HG02870 (cell line): ENCODE results near the gene AGRP.
"Not testable (repeated sequence)": the region's sequence is repeated elsewhere in the genome, so short reads cannot be mapped to it uniquely, and the experiment has no call there.

Source experiments
- ATAC-seq: cut with Tn5 transposase; IDR thresholded peaks from one replicate; pipeline ENCODE4 v1.9.1; 2021; ENCODE audit warnings: mild to moderate bottlenecking, moderate library complexity; ENCODE audit not compliant: unreplicated experiment

AGRP gene

GRCh38 chr16:67483150-67483549 lies at the start of gene AGRP:
Gene AGRP, minus strand, starts transcription at chr16:67483547. Its CDS starts 149 bp downstream, at chr16:67483398.
- ATAC-seq, result no peak

- ATAC-seq, result no peak
These were observed 47.9 kb upstream of the AGRP start for GRCh38 chr16:67531247-67531646.

GRCh38 chr16:67530013-67530939 lies 46.9 kb upstream of the AGRP start:
- ATAC-seq, result no peak

- no peak for ATAC-seq
These were observed 46.2 kb upstream of the AGRP start for GRCh38 chr16:67529582-67530012.

GRCh38 chr16:67528870-67529581 lies 45.7 kb upstream of the AGRP start:
- ATAC-seq, result no peak

- ATAC-seq, result no peak
These were observed 45.0 kb upstream of the AGRP start, which contains the start of gene RIPOR1 for GRCh38 chr16:67528222-67528869. Gene RIPOR1, plus strand, starts transcription at chr16:67528829. Its CDS starts 9,618 bp downstream, at chr16:67538447.

GRCh38 chr16:67526149-67526791 lies 42.9 kb upstream of the AGRP start:
- ATAC-seq, result no peak

GRCh38 chr16:67525176-67525860 lies 42.0 kb upstream of the AGRP start:
- no peak for ATAC-seq

GRCh38 chr16:67521095-67521804 lies 37.9 kb upstream of the AGRP start:
- ATAC-seq, result peak; percentile 60

- ATAC-seq, result no peak
These were observed 35.9 kb upstream of the AGRP start for GRCh38 chr16:67519242-67519641.

GRCh38 chr16:67518676-67519075 lies 35.3 kb upstream of the AGRP start:
- no peak for ATAC-seq

GRCh38 chr16:67517661-67518423 lies 34.5 kb upstream of the AGRP start:
- peak; percentile 26 for ATAC-seq

- no peak for ATAC-seq
These were observed 33.8 kb upstream of the AGRP start for GRCh38 chr16:67517155-67517445.

- no peak for ATAC-seq
These were observed 33.2 kb upstream of the AGRP start for GRCh38 chr16:67516296-67517154.

- ATAC-seq, result no peak
These were observed 31.1 kb upstream of the AGRP start for GRCh38 chr16:67514382-67514828.

GRCh38 chr16:67513892-67514291 lies 30.5 kb upstream of the AGRP start:
- not testable (repeated sequence) for ATAC-seq

- ATAC-seq, result no peak
These were observed 25.7 kb upstream of the AGRP start for GRCh38 chr16:67509016-67509415.

- ATAC-seq, result no peak
These were observed 23.1 kb upstream of the AGRP start for GRCh38 chr16:67506468-67506867.
